ENCODE results near the gene L3MBTL4. TPM values are rescaled to one million over a fixed set of nuclear protein-coding genes. Genes with fewer than 3 reads are reported as not detected.
"Not testable (repeated sequence)": the region's sequence is repeated elsewhere in the genome, so short reads cannot be mapped to it uniquely, and the experiment has no call there.

L3MBTL4 gene
- total RNA-seq, 2 donors from 2014 or later, result 4.9 to 6.5 TPM

GRCh38 chr18:6086731-6087130, 328.0 kb downstream of the L3MBTL4 start:
- intact Hi-C loops (cut with DNase I, micrococcal nuclease), result no loop called here
- ATAC-seq (no peak), DNase-seq (no peak)

- intact Hi-C loops (cut with DNase I, micrococcal nuclease), result no loop called here
Observed at GRCh38 chr18:6079406-6079805, 335.3 kb downstream of the L3MBTL4 start.

GRCh38 chr18:6078877-6079276, 335.8 kb downstream of the L3MBTL4 start:
- intact Hi-C loops (cut with DNase I, micrococcal nuclease), result no loop called here

More at GRCh38 chr18:6079406-6079805, 335.3 kb downstream of the L3MBTL4 start:
- DNase-seq, result no peak
- no peak for ATAC-seq

GRCh38 chr18:6072423-6072822, 342.3 kb downstream of the L3MBTL4 start:
- DNase-seq; ATAC-seq; intact Hi-C loops (cut with DNase I, micrococcal nuclease): not testable (repeated sequence)

More at GRCh38 chr18:6078877-6079276, 335.8 kb downstream of the L3MBTL4 start:
- no peak for DNase-seq
- ATAC-seq, result no peak

GRCh38 chr18:6069539-6069938, 345.2 kb downstream of the L3MBTL4 start:
- intact Hi-C loops (cut with DNase I, micrococcal nuclease), result no loop called here
- DNase-seq (no peak), ATAC-seq (no peak)

GRCh38 chr18:6069103-6069502, 345.6 kb downstream of the L3MBTL4 start:
- intact Hi-C loops (cut with DNase I, micrococcal nuclease), result no loop called here
- ATAC-seq, result no peak
- DNase-seq, result no peak

GRCh38 chr18:6060149-6060548, 354.6 kb downstream of the L3MBTL4 start:
- intact Hi-C loops (cut with DNase I, micrococcal nuclease), result no loop called here
- DNase-seq, result no peak
- no peak for ATAC-seq

GRCh38 chr18:6059551-6059950, 355.2 kb downstream of the L3MBTL4 start:
- DNase-seq (no peak), ATAC-seq (no peak)
- intact Hi-C loops (cut with DNase I, micrococcal nuclease), result no loop called here

GRCh38 chr18:6058941-6059340, 355.8 kb downstream of the L3MBTL4 start:
- intact Hi-C loops (cut with DNase I, micrococcal nuclease), result no loop called here
- ATAC-seq, result no peak

GRCh38 chr18:6057604-6058003, 357.1 kb downstream of the L3MBTL4 start:
- intact Hi-C loops (cut with DNase I, micrococcal nuclease), result no loop called here
- ATAC-seq, result no peak

More at GRCh38 chr18:6058941-6059340, 355.8 kb downstream of the L3MBTL4 start:
- no peak for DNase-seq

GRCh38 chr18:6056171-6056910, 358.4 kb downstream of the L3MBTL4 start:
- intact Hi-C loops (cut with DNase I, micrococcal nuclease), result no loop called here
- ATAC-seq, result no peak
- DNase-seq, result no peak

More at GRCh38 chr18:6057604-6058003, 357.1 kb downstream of the L3MBTL4 start:
- DNase-seq, result no peak

- DNase-seq, result no peak
- no peak for ATAC-seq
Observed at GRCh38 chr18:6055711-6056110, 359.0 kb downstream of the L3MBTL4 start.

GRCh38 chr18:6054256-6054842, 360.4 kb downstream of the L3MBTL4 start:
- DNase-seq (no peak), ATAC-seq (no peak)
- intact Hi-C loops (cut with DNase I, micrococcal nuclease), result no loop called here

More at GRCh38 chr18:6055711-6056110, 359.0 kb downstream of the L3MBTL4 start:
- intact Hi-C loops (cut with DNase I, micrococcal nuclease), result no loop called here

GRCh38 chr18:6052449-6052913, 362.2 kb downstream of the L3MBTL4 start:
- intact Hi-C loops (cut with DNase I, micrococcal nuclease), result no loop called here
- DNase-seq, result no peak
- no peak for ATAC-seq

GRCh38 chr18:6047596-6047995, 367.1 kb downstream of the L3MBTL4 start:
- ATAC-seq; DNase-seq; intact Hi-C loops (cut with DNase I, micrococcal nuclease): not testable (repeated sequence)

- intact Hi-C loops (cut with DNase I, micrococcal nuclease), result no loop called here
- ATAC-seq, result no peak
- DNase-seq, result no peak
Observed at GRCh38 chr18:6044773-6045172, 369.9 kb downstream of the L3MBTL4 start.

GRCh38 chr18:6044319-6044718, 370.4 kb downstream of the L3MBTL4 start:
- no peak for ATAC-seq
- no peak for DNase-seq
- intact Hi-C loops (cut with DNase I, micrococcal nuclease), result no loop called here

- ATAC-seq (no peak), DNase-seq (no peak)
- intact Hi-C loops (cut with DNase I, micrococcal nuclease), result no loop called here
Observed at GRCh38 chr18:6039055-6039454, 375.7 kb downstream of the L3MBTL4 start.

GRCh38 chr18:6031442-6031841, 383.3 kb downstream of the L3MBTL4 start:
- DNase-seq, result no peak
- intact Hi-C loops (cut with DNase I, micrococcal nuclease), result no loop called here
- ATAC-seq, result no peak

GRCh38 chr18:6031002-6031401, 383.7 kb downstream of the L3MBTL4 start:
- intact Hi-C loops (cut with DNase I, micrococcal nuclease), result no loop called here
- ATAC-seq (no peak), DNase-seq (no peak)

All from left colon (tissue), 2 donors.